Transverse colon (tissue), 4 donors: ENCODE data around the gene PABPN1L.

Experiments
- POLR2AphosphoS5 ChIP-seq, 3 donors: sonication (generic); formaldehyde crosslinking; IDR thresholded peaks; one replicate each; pipeline ENCODE4 v1.6.1; 2016; ENCODE audit warnings: antibody characterized with exemption in 3 of 3
- TF ChIP-seq, protein P1 (sequence below), 5 experiments: fragments of 200-600 bp in 3 of 5; fragments of 450-650 bp in 2 of 5; sonication (generic) in 3 of 5; IDR thresholded peaks; 1 replicate in 2 of 5; 2 replicates in 3 of 5; pipeline ENCODE4 v1.5.1; 2016 to 2017; ENCODE audit warnings: antibody characterized with exemption in 5 of 5, inconsistent platforms in 3 of 5, mild to moderate bottlenecking in 2 of 5, moderate library complexity in 1 of 5

- TF ChIP-seq, protein P1, sequence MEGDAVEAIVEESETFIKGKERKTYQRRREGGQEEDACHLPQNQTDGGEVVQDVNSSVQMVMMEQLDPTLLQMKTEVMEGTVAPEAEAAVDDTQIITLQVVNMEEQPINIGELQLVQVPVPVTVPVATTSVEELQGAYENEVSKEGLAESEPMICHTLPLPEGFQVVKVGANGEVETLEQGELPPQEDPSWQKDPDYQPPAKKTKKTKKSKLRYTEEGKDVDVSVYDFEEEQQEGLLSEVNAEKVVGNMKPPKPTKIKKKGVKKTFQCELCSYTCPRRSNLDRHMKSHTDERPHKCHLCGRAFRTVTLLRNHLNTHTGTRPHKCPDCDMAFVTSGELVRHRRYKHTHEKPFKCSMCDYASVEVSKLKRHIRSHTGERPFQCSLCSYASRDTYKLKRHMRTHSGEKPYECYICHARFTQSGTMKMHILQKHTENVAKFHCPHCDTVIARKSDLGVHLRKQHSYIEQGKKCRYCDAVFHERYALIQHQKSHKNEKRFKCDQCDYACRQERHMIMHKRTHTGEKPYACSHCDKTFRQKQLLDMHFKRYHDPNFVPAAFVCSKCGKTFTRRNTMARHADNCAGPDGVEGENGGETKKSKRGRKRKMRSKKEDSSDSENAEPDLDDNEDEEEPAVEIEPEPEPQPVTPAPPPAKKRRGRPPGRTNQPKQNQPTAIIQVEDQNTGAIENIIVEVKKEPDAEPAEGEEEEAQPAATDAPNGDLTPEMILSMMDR (IDR thresholded peaks at IDR 0.05), result no peak
- TF ChIP-seq POLR2AphosphoS5 (IDR thresholded peaks at IDR 0.05), result no peak
These were observed 14.7 kb upstream of the PABPN1L start for GRCh38 chr16:88881007-88881615.
